ENCODE results near the gene HSD17B7. TPM values are rescaled to one million over a fixed set of nuclear protein-coding genes. Genes with fewer than 3 reads are reported as not detected.
"Not testable (repeated sequence)": the region's sequence is repeated elsewhere in the genome, so short reads cannot be mapped to it uniquely, and the experiment has no call there.

The HSD17B7 gene
- polyA plus RNA-seq, 3 donors = 11.6 to 15.4 (median 11.9) TPM

- Mint-ChIP-seq H3K36me3 (no peaks in the 10 kb centered on the region), H3K27ac (no peak overlapping the region), H3K4me1 (no peaks in the 10 kb centered on the region), H3K9me3 (peaks cover 0 to 2% (median 0%) of the 10 kb centered on the region in 7 donors), H3K4me3 (no peak overlapping the region), H3K27me3 (ENCODE audit: low read depth in 3 of 3) (peaks cover 0 to 10% (median 5%) of the 10 kb centered on the region in 3 donors)
- Histone ChIP-seq H2AFZ (ENCODE audit: insufficient read depth, low read depth, low read length, poor library complexity, severe bottlenecking) (no peak overlapping the region), H3K36me3 (replicated peaks in 1 of 2; ENCODE audit: control insufficient read depth in 1 of 2, insufficient read depth in 2 of 2, low read length in 2 of 2) (no peaks in the 10 kb centered on the region), H3K27me3 (ENCODE audit: control insufficient read depth in 2 of 2, insufficient read depth in 2 of 2, low read length in 2 of 2) (no peaks in the 10 kb centered on the region), H3K9me3 (replicated peaks in 1 of 2; ENCODE audit: control insufficient read depth in 1 of 2, insufficient read depth in 1 of 2, low read length in 2 of 2) (no peaks in the 10 kb centered on the region), H3K4me1 (ENCODE audit: control insufficient read depth in 1 of 2, insufficient read depth in 2 of 2, low read length in 2 of 2) (no peaks in the 10 kb centered on the region), H3K27ac (ENCODE audit: low read depth in 1 of 2, low read length in 2 of 2) (no peak overlapping the region), H3K9ac (ENCODE audit: insufficient read depth, low read length, poor library complexity, severe bottlenecking) (no peak overlapping the region), H3K4me2 (replicated peaks; ENCODE audit: extremely low read depth, low read length, poor library complexity, severe bottlenecking) (no peak overlapping the region), H4K20me1 (ENCODE audit: insufficient read depth, low read length) (no peaks in the 10 kb centered on the region), H3K79me2 (ENCODE audit: insufficient read depth, low read length) (no peaks in the 10 kb centered on the region), H3K4me3 (replicated peaks in 1 of 3; ENCODE audit: low read depth in 2 of 3, low read length in 3 of 3) (no peak overlapping the region)
- no peak for TF ChIP-seq CTCF (IDR thresholded peaks at IDR 0.05)
- no CpG with 5 or more reads among the region's 1 CpG for WGBS (ENCODE audit: insufficient coverage)
- DNase-seq = no peak
- intact Hi-C loops (cut with micrococcal nuclease) = no loop called here
Observed at GRCh38 chr1:162779043-162779442, 11.5 kb upstream of the HSD17B7 start.

GRCh38 chr1:162782671-162783070 lies 7.8 kb upstream of the HSD17B7 start:
- TF ChIP-seq CTCF (IDR thresholded peaks at IDR 0.05) = no peak
- Histone ChIP-seq H3K4me2 (replicated peaks; ENCODE audit: extremely low read depth, low read length, poor library complexity, severe bottlenecking) (no peak overlapping the region), H3K27me3 (ENCODE audit: control insufficient read depth in 2 of 2, insufficient read depth in 2 of 2, low read length in 2 of 2) (no peaks in the 10 kb centered on the region), H3K27ac (ENCODE audit: low read depth in 1 of 2, low read length in 2 of 2) (no peak overlapping the region), H3K36me3 (replicated peaks in 1 of 2; ENCODE audit: control insufficient read depth in 1 of 2, insufficient read depth in 2 of 2, low read length in 2 of 2) (no peaks in the 10 kb centered on the region), H4K20me1 (ENCODE audit: insufficient read depth, low read length) (no peaks in the 10 kb centered on the region), H3K9ac (ENCODE audit: insufficient read depth, low read length, poor library complexity, severe bottlenecking) (no peak overlapping the region), H3K79me2 (ENCODE audit: insufficient read depth, low read length) (no peaks in the 10 kb centered on the region), H2AFZ (ENCODE audit: insufficient read depth, low read depth, low read length, poor library complexity, severe bottlenecking) (no peak overlapping the region), H3K4me1 (ENCODE audit: control insufficient read depth in 1 of 2, insufficient read depth in 2 of 2, low read length in 2 of 2) (no peaks in the 10 kb centered on the region), H3K9me3 (replicated peaks in 1 of 2; ENCODE audit: control insufficient read depth in 1 of 2, insufficient read depth in 1 of 2, low read length in 2 of 2) (no peaks in the 10 kb centered on the region), H3K4me3 (replicated peaks in 1 of 3; ENCODE audit: low read depth in 2 of 3, low read length in 3 of 3) (no peak overlapping the region)
- H3K9me3 Mint-ChIP-seq = no peaks in the 10 kb centered on the region
- no peak overlapping the region for H3K4me3 Mint-ChIP-seq
- H3K36me3 Mint-ChIP-seq = no peaks in the 10 kb centered on the region
- intact Hi-C loops (cut with micrococcal nuclease) = no loop called here
- no peak overlapping the region for H3K27ac Mint-ChIP-seq
- no peaks in the 10 kb centered on the region for H3K4me1 Mint-ChIP-seq
- no peak for DNase-seq
- peaks cover 0 to 7% (median 1%) of the 10 kb centered on the region in 3 donors for H3K27me3 Mint-ChIP-seq (ENCODE audit: low read depth in 3 of 3)

GRCh38 chr1:162784926-162785325 lies 5.6 kb upstream of the HSD17B7 start:
- H3K4me2 ChIP-seq (replicated peaks; ENCODE audit: extremely low read depth, low read length, poor library complexity, severe bottlenecking); H3K4me1 Mint-ChIP-seq; H2AFZ ChIP-seq (ENCODE audit: insufficient read depth, low read depth, low read length, poor library complexity, severe bottlenecking); H3K4me1 ChIP-seq (ENCODE audit: control insufficient read depth in 1 of 2, insufficient read depth in 2 of 2, low read length in 2 of 2); H3K9me3 ChIP-seq (replicated peaks in 1 of 2; ENCODE audit: control insufficient read depth in 1 of 2, insufficient read depth in 1 of 2, low read length in 2 of 2); H3K4me3 ChIP-seq (replicated peaks in 1 of 3; ENCODE audit: low read depth in 2 of 3, low read length in 3 of 3); H3K27me3 ChIP-seq (ENCODE audit: control insufficient read depth in 2 of 2, insufficient read depth in 2 of 2, low read length in 2 of 2); H3K27me3 Mint-ChIP-seq (ENCODE audit: low read depth in 3 of 3); H3K4me3 Mint-ChIP-seq; intact Hi-C loops (cut with micrococcal nuclease); H3K36me3 Mint-ChIP-seq; H3K79me2 ChIP-seq (ENCODE audit: insufficient read depth, low read length); H3K9me3 Mint-ChIP-seq; DNase-seq; H3K27ac ChIP-seq (ENCODE audit: low read depth in 1 of 2, low read length in 2 of 2); H4K20me1 ChIP-seq (ENCODE audit: insufficient read depth, low read length); H3K36me3 ChIP-seq (replicated peaks in 1 of 2; ENCODE audit: control insufficient read depth in 1 of 2, insufficient read depth in 2 of 2, low read length in 2 of 2); H3K27ac Mint-ChIP-seq; H3K9ac ChIP-seq (ENCODE audit: insufficient read depth, low read length, poor library complexity, severe bottlenecking): not testable (repeated sequence)
- WGBS (ENCODE audit: insufficient coverage) = no CpG with 5 or more reads among the region's 1 CpG

- H3K79me2 ChIP-seq (ENCODE audit: insufficient read depth, low read length); H3K27me3 Mint-ChIP-seq (ENCODE audit: low read depth in 3 of 3); H3K4me3 Mint-ChIP-seq; H3K9me3 Mint-ChIP-seq; DNase-seq; H3K9ac ChIP-seq (ENCODE audit: insufficient read depth, low read length, poor library complexity, severe bottlenecking); H3K27ac Mint-ChIP-seq; H3K9me3 ChIP-seq (replicated peaks in 1 of 2; ENCODE audit: control insufficient read depth in 1 of 2, insufficient read depth in 1 of 2, low read length in 2 of 2); H4K20me1 ChIP-seq (ENCODE audit: insufficient read depth, low read length); H3K27ac ChIP-seq (ENCODE audit: low read depth in 1 of 2, low read length in 2 of 2); H3K4me1 ChIP-seq (ENCODE audit: control insufficient read depth in 1 of 2, insufficient read depth in 2 of 2, low read length in 2 of 2); H3K4me3 ChIP-seq (replicated peaks in 1 of 3; ENCODE audit: low read depth in 2 of 3, low read length in 3 of 3); H3K4me2 ChIP-seq (replicated peaks; ENCODE audit: extremely low read depth, low read length, poor library complexity, severe bottlenecking); H3K4me1 Mint-ChIP-seq; H3K36me3 ChIP-seq (replicated peaks in 1 of 2; ENCODE audit: control insufficient read depth in 1 of 2, insufficient read depth in 2 of 2, low read length in 2 of 2); H3K27me3 ChIP-seq (ENCODE audit: control insufficient read depth in 2 of 2, insufficient read depth in 2 of 2, low read length in 2 of 2); intact Hi-C loops (cut with micrococcal nuclease): not testable (repeated sequence)
- WGBS (ENCODE audit: insufficient coverage) = no CpG with 5 or more reads among the region's 1 CpG
- peak overlapping the region; percentile 81 for H2AFZ ChIP-seq (ENCODE audit: insufficient read depth, low read depth, low read length, poor library complexity, severe bottlenecking)
- H3K36me3 Mint-ChIP-seq = peaks cover 5 to 10% of the 10 kb centered on the region in 2 donors
Observed at GRCh38 chr1:162788783-162789182, 1.7 kb upstream of the HSD17B7 start.
